ENCODE measurements around the gene SVEP1. TPM values are rescaled to one million over a fixed set of nuclear protein-coding genes. Genes with fewer than 3 reads are reported as not detected.
A peak's percentile ranks its signal among the peaks of the same experiment; 100 is the strongest.

The SVEP1 gene
- total RNA-seq, 4 donors from 2014 or later = 41.9 to 71.6 (median 60.6) TPM

DNA sequence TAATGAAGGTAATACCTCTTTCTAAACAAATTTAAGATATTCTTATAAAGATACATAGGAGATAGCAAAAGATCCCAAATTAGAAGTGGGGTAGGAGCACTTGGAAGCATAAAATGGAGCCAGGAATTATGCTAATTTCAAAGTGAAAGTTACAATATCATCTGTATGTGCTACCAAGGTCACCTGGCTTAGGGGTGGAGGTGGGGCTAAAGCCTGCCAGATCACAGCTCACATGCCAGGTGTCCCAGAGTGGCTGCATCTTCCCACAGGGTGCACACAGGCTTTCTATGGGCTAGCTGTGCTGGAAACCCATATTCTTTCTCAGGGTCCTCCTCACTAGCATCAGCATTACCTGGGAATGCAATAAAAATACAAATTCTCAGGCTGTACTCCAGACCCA lies 123.7 kb downstream of the SVEP1 start:
- Histone ChIP-seq H3K27me3 (no peaks in the 10 kb centered on the region), H3K4me1 (peaks cover 0 to 4% (median 0%) of the 10 kb centered on the region in 4 donors), H3K36me3 (no peaks in the 10 kb centered on the region), H3K9me3 (no peaks in the 10 kb centered on the region), H3K4me3 (no peak overlapping the region), H3K27ac (replicated peaks in 1 of 4) (no peak overlapping the region)
- DNase-seq (ENCODE audit: extremely low spot score) = no peak
- TF ChIP-seq POLR2AphosphoS5 (IDR thresholded peaks at IDR 0.05) = no peak
- TF ChIP-seq POLR2A (IDR thresholded peaks at IDR 0.05; ENCODE audit: low read depth) = no peak
- no peak for TF ChIP-seq CTCF (IDR thresholded peaks at IDR 0.05)
- TF ChIP-seq EP300 (IDR thresholded peaks at IDR 0.05) = no peak
- intact Hi-C loops (cut with DNase I) = no loop called here

GRCh38 chr9:110452227-110452801 lies 127.2 kb downstream of the SVEP1 start:
- H3K36me3 ChIP-seq = peaks cover 0 to 12% (median 0%) of the 10 kb centered on the region in 4 donors
- H3K4me1 ChIP-seq = peaks cover 0 to 4% (median 0%) of the 10 kb centered on the region in 4 donors
- no peaks in the 10 kb centered on the region for H3K27me3 ChIP-seq
- DNase-seq (ENCODE audit: extremely low spot score) = no peak
- H3K27ac ChIP-seq (replicated peaks in 1 of 4) = no peak overlapping the region
- no peaks in the 10 kb centered on the region for H3K9me3 ChIP-seq
- no peak for TF ChIP-seq POLR2A (IDR thresholded peaks at IDR 0.05; ENCODE audit: low read depth)
- peak in 1 of 2 donors; percentile 5 for TF ChIP-seq POLR2AphosphoS5 (IDR thresholded peaks at IDR 0.05)
- peak; percentile 37 to 54 (median 46) for TF ChIP-seq CTCF (IDR thresholded peaks at IDR 0.05)
- TF ChIP-seq EP300 (IDR thresholded peaks at IDR 0.05) = no peak
- 28% methylated on average over 3 of the region's 3 CpGs for WGBS
- intact Hi-C loops (cut with DNase I) = loop anchor here (5.0 kb wide), 2 partner anchors 130 to 170 kb away; no protein-coding TSS in a partner anchor
- H3K4me3 ChIP-seq = no peak overlapping the region

DNA sequence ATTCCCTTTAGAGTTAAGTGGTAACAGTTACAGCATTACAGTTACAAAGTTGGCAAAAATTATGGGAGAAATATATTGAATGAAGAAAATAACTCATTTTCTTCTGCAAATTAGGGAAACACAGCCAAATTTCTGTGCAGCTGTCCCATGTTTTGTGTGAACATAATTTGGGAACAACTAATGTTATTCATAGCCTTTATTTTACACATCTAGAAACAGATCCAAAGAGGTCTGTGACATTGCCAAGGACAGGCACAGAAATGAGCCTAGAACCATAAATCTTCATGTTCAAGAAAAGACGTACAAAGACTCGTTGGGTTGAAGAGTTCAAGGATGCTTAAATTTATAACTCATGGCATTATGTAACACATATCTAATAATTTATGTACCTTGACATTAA lies 127.8 kb downstream of the SVEP1 start:
- no peak overlapping the region for H3K27ac ChIP-seq (replicated peaks in 1 of 4)
- intact Hi-C loops (cut with DNase I) = loop anchor here (5.0 kb wide), 2 partner anchors 131 to 171 kb away; no protein-coding TSS in a partner anchor
- H3K27me3 ChIP-seq = no peaks in the 10 kb centered on the region
- 29% methylated on average over 2 of the region's 2 CpGs for WGBS
- no peak overlapping the region for H3K4me3 ChIP-seq
- DNase-seq (ENCODE audit: extremely low spot score) = no peak
- H3K4me1 ChIP-seq = peaks cover 0 to 4% (median 0%) of the 10 kb centered on the region in 4 donors
- no peaks in the 10 kb centered on the region for H3K9me3 ChIP-seq
- peaks cover 0 to 16% (median 1%) of the 10 kb centered on the region in 4 donors for H3K36me3 ChIP-seq
- TF ChIP-seq POLR2AphosphoS5 (IDR thresholded peaks at IDR 0.05) (no peak), CTCF (IDR thresholded peaks at IDR 0.05) (no peak)

GRCh38 chr9:110447476-110447875 lies 132.1 kb downstream of the SVEP1 start:
- Histone ChIP-seq H3K9me3 (peaks cover 0 to 6% (median 0%) of the 10 kb centered on the region in 4 donors), H3K4me1 (peaks cover 0 to 1% (median 0%) of the 10 kb centered on the region in 4 donors), H3K27ac (replicated peaks in 1 of 4) (no peak overlapping the region), H3K27me3 (no peaks in the 10 kb centered on the region), H3K36me3 (peaks cover 0 to 24% (median 6%) of the 10 kb centered on the region in 4 donors), H3K4me3 (no peak overlapping the region)
- TF ChIP-seq EP300 (IDR thresholded peaks at IDR 0.05) (no peak), CTCF (IDR thresholded peaks at IDR 0.05) (no peak), POLR2AphosphoS5 (IDR thresholded peaks at IDR 0.05) (no peak), POLR2A (IDR thresholded peaks at IDR 0.05; ENCODE audit: low read depth) (no peak)
- intact Hi-C loops (cut with DNase I) = no loop called here
- DNase-seq (ENCODE audit: extremely low spot score) = no peak

DNA sequence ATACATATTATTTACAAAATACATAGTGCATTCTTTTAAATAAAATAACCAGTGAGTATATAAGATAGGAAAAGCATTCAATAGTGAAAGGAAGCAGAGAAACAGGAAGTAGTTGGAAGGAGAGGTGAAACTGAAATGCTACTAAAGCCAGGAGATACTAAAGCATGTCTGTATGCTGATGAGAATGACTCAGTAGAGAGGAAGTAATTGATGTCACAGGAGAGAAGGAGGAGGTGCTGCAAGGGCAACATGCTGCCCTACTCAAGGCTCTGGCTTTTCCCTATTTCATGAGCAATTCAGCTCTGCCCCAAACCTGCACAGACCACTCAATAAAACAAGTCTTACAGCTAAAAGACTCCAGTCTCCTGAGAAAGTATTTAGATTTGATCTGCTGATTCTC lies 133.4 kb downstream of the SVEP1 start:
- DNase-seq (ENCODE audit: extremely low spot score) = no peak
- Histone ChIP-seq H3K4me1 (no peaks in the 10 kb centered on the region), H3K36me3 (peaks cover 0 to 24% (median 6%) of the 10 kb centered on the region in 4 donors), H3K27me3 (no peaks in the 10 kb centered on the region), H3K4me3 (no peak overlapping the region), H3K9me3 (peaks cover 0 to 6% (median 0%) of the 10 kb centered on the region in 4 donors), H3K27ac (replicated peaks in 1 of 4) (no peak overlapping the region)
- TF ChIP-seq POLR2AphosphoS5 (IDR thresholded peaks at IDR 0.05) (no peak), POLR2A (IDR thresholded peaks at IDR 0.05; ENCODE audit: low read depth) (no peak), EP300 (IDR thresholded peaks at IDR 0.05) (no peak), CTCF (IDR thresholded peaks at IDR 0.05) (no peak)
- intact Hi-C loops (cut with DNase I) = no loop called here
